LoVo (cell line): ENCODE measurements around the gene GREM1.

Experiments
- DNase-seq: peaks from one replicate; pipeline ENCODE4 v3.0.0-alpha.2; 2016; ENCODE audit warnings: low spot score

The GREM1 gene

GRCh38 chr15:32717426-32718226 lies at the start of gene GREM1:
TSS of gene GREM1 (plus strand) at chr15:32718004. CDS start at chr15:32730691, 12,687 bp downstream.
- no peak for DNase-seq

GRCh38 chr15:32668942-32669341 lies 48.9 kb upstream of the GREM1 start:
- no peak for DNase-seq

- DNase-seq, result no peak
Observed at GRCh38 chr15:32669896-32670611, 47.8 kb upstream of the GREM1 start.

- no peak for DNase-seq
Observed at GRCh38 chr15:32670623-32671022, 47.2 kb upstream of the GREM1 start.

GRCh38 chr15:32671339-32672325 lies 46.2 kb upstream of the GREM1 start:
- DNase-seq, result no peak

DNA sequence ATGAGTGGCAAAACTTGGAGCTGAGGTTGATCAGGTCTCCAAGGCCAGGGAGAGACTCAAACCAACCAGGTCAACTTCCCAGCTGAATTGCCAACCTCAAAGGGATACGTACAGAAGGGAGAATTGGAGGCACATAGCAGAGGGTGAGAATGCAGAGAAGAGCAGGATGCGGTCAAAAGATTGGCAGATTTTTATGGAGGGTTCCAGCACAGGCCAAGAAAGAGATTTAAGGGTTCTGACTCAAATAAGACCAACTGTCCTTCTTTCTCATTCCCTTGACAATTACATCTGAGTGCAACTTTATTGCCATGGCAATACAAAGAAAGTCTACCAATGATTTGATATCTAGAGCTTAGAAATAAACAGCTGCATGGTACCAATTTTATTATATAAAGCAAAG lies 43.1 kb upstream of the GREM1 start:
- DNase-seq, result no peak

DNA sequence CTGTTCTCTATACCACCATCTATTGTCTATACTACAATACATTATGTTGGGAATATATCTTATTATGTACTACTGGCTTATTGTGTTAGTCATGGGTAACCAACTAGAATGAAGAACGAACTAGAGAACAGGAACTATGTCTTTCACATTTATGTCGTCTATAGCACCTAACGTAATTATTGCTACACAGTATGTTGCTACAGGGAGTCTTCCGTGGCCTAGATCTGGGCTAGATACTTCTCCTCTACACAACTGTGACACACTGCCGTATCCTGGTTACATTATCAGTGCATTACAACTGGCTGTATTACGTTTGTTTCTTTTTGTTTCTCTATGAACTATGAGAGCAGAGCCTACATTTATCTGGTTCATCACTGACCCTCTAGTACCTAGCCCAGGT lies 42.3 kb upstream of the GREM1 start:
- no peak for DNase-seq

GRCh38 chr15:32676169-32676568 lies 41.6 kb upstream of the GREM1 start:
- no peak for DNase-seq

- no peak for DNase-seq
Observed at GRCh38 chr15:32677238-32677750, 40.5 kb upstream of the GREM1 start.

DNA sequence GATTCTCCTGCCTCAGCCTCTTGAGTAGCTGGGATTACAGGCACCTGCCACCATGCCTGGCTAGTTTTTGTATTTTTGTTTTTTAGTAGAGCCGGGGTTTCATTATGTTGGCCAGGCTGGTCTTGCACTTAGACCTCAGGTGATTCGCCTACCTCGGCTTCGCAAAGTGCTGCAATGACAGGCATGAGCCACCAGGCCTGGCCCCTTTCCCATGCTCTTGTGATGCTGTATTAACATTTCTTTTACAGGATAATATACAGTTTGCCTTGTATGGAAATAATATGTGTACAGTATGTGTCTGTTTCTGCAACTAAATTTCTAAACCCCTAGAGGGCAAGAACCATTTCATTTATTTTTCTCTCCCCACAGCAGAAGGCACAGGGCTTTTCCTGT lies 38.5 kb upstream of the GREM1 start:
- no peak for DNase-seq

DNA sequence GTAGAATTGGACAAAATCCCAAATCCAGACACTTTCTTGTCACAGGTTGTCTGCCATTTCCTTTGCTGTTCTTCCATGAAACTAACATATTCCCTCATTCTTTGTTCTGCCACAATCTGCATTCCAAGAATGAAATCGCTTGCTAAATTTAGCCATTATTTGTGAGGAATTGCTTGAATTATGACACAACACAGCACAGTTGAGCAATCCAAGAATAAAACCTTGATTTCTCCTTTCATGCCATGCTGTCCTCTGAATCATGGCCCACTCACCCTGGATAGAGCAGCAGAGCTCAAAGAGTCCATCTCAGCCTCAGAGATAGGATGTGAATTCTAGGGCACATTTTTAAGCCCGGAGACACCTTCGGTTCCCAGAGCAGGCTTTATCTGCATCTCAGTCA lies 35.2 kb upstream of the GREM1 start:
- DNase-seq, result no peak

DNA sequence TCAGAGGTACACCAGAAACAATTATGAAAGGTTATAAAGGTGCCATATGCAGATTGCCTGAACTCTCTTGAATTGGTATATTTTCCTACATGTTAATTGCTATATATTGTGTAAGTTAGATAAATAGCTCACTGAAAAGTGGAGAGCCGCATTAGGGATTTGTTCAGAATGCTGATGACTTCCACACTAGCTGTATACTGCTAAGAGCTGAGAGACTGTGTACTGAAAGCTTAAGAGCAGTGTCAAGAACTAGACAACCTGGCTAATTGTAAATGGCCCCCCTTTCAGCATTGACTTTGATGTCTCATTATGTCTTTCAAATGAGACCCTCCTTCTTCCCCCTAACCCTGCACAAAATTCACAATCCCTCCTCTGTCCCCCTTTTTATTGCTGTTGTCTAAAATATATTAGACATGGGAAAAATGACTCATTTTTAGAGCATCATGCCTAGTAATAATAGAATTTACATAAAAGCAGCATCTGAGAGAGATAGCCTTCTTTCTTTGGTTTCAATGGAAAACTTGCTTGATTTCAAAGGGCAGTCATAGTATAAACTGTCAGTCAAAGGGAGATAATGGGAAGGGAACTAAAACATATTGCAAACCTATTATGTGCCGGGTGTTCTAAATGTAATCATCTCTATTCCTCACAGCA lies 34.7 kb upstream of the GREM1 start:
- no peak for DNase-seq

DNA sequence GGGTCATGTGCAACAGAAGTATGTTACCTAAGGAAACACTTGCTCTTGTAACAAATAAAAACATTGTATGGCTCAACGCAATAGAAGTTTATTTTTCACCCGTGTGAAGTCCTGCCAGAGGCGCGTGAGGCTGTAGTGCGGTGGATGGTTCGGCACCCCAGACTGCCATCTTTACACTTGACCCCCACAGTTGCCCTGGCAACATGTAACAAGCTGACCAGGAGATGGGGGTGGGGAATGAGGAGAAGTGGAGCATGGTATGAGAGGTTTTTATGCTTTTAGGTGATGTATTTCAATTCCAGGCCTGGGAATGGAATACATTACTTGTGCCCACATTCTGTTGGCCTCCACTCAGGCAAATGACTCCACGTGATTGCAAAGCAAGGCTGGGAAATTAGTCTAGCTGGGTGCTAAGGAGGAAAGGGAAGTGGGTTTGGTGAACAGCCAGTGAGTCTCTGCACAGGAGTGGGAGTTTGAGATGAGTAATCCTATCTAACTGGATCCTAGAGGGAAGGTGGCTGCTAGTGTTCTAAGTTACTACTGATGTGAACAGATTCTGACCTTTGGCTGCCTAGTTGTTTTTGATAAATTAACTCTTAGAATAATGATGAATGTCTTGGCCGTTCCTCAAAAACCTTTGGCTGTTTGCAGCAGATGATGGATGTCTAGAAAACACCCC lies 33.8 kb upstream of the GREM1 start:
- DNase-seq, result no peak

DNA sequence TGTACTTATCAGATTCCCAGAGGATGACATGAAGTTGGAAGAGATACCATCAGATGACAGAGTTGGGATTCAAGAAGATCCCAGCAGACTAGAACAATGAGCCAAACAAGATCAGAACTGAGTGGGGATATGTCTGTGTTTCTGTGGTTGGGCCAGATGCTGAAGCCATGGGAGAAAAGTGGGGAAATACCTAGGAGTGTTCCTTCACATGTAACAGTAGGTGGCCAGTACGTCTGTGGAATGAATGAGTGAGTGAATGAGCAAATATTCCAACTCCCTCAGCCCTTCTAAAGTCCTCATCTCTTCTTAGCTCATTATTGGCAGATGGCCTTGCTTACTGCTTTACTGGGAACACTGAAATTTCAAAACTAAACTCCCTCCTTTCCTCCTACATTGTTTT lies 32.2 kb upstream of the GREM1 start:
- no peak for DNase-seq

DNA sequence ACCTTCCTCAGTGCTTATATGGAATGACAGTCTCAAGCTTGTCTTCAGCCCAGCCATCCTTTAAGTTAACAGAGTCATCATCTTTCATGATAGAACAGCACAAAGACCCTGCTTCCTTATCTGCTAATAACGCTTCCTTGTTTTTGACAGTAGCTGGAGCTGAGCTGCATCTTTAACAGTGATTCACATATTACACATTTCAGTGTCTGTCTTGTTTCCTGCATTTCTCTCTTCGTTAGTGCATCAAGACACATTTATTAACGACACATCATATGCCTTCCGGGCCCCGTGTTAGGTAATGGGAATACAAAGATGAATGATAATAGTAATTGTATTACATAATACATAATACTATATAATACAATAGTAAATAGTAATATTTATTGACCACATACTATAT lies 30.2 kb upstream of the GREM1 start:
- DNase-seq, result no peak

DNA sequence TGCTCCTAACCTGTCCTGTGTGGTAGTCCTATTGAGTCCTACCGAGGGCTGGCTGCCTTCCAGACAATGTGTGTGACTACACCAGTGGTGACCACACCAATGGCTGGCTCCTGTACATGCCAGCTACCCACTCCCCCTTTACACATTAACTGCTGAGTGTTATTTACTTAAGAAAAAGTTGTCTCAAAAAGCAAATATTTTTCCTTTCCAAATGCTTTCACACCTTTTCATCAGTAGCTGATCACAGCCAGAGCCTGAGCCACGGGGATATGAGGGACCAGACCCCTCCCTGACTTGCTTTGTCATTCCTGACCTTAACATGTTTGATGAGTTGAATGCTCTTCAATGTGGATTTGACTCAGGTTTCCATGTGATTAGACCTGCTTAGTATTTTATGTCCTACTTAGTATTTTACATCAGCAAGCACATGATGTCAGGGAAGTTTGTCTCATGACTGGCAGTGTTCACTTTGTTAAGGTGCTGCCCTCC lies 29.6 kb upstream of the GREM1 start:
- DNase-seq, result peak; percentile 16

- no peak for DNase-seq
Observed at GRCh38 chr15:32690941-32691688, 26.7 kb upstream of the GREM1 start.

- no peak for DNase-seq
Observed at GRCh38 chr15:32691689-32692038, 26.1 kb upstream of the GREM1 start.

GRCh38 chr15:32692286-32692685 lies 25.5 kb upstream of the GREM1 start:
- no peak for DNase-seq
